ENCODE measurements around the gene TARS1. TPM values are rescaled to one million over a fixed set of nuclear protein-coding genes. Genes with fewer than 3 reads are reported as not detected.

Gene TARS1
- total RNA-seq, 1 experiment from 2014 or later: 417 TPM

DNA sequence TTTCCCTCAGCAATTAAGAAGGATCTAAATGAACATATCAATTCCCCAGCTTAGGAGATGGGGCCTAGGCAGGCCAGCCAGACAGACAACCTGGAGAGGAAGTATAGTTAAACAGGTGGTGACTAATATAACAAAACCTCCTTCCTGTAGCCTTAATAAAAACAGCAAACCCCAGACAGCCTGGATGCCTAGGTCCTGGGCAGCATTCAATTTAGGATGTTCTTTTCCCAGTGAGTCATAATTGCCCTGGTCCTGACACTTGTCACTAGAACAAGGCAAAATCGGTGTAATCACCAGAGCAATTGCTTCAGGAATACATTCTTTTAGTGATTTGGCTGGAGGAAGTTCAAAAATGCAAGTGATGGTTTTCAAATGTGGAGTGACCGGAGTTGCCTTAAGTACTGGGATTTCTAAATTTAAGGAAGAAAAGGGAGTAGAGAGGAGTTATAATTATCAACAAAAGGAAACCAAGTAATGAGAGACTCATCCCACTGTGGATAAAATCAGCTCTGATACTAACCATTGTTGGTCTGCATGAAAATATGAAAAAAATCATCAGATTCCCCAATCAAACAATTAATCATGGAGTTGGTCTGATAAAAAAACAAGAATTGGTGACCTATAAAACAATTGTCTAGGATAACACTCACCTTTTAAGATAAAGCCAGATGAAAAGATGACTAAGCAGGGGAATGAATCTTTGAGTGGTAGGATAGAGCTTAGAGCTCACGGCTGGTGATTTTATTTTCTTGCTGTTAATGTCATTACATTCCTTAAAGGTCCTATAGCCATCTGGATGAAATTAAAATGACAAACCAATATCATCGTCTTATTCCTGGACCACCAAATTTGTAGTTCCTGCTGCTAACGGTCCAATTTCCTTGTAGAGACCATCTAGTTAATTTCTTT lies 39.0 kb upstream of the TARS1 start:
- H3K23me2 ChIP-seq (ENCODE audit: insufficient read length, low read depth, low read length, poor library complexity, severe bottlenecking): no peaks in the 10 kb centered on the region
- no peak overlapping the region for H3K14ac ChIP-seq (ENCODE audit: insufficient read depth, low read length)
- Mint-ChIP-seq H3K9me3 (no peaks in the 10 kb centered on the region), H3K4me1 (peaks cover 9% of the 10 kb centered on the region in 2 experiments), H3K36me3 (ENCODE audit: insufficient read depth in 1 of 3, low read depth in 3 of 3) (no peaks in the 10 kb centered on the region), H3K27ac (peak overlapping the region in 1 of 3 experiments; percentile 17; a peak in 2 of 7 replicates), H3K4me3 (no peak overlapping the region), H3K27me3 (ENCODE audit: low read depth) (no peaks in the 10 kb centered on the region)
- H4K5ac ChIP-seq (ENCODE audit: insufficient read length, low read depth, low read length): no peak overlapping the region
- no peak overlapping the region for H4K91ac ChIP-seq (ENCODE audit: insufficient read length, low read depth, low read length)
- no peaks in the 10 kb centered on the region for H3K79me2 ChIP-seq (ENCODE audit: insufficient read depth, low read length)
- H3K4ac ChIP-seq (ENCODE audit: low read depth, low read length): no peak overlapping the region
- H3K18ac ChIP-seq (ENCODE audit: insufficient read length, low read depth, low read length): no peak overlapping the region
- H2BK15ac ChIP-seq (ENCODE audit: low read depth, low read length): no peak overlapping the region
- no peak overlapping the region for H3K9ac ChIP-seq (ENCODE audit: extremely low read depth, insufficient read length, low read length)
- no peaks in the 10 kb centered on the region for H3K27me3 ChIP-seq (ENCODE audit: insufficient read depth, low read length)
- no peaks in the 10 kb centered on the region for H3K9me3 ChIP-seq (ENCODE audit: control insufficient read depth, low read depth, low read length)
- no CpG with 5 or more reads among the region's 5 CpGs for WGBS (ENCODE audit: extremely low coverage, insufficient read length, low lambda C conversion rate)
- no peak overlapping the region for H4K8ac ChIP-seq (replicated peaks; ENCODE audit: insufficient read length, low read depth, low read length)
- no peak overlapping the region for H3K23ac ChIP-seq (ENCODE audit: insufficient read length, low read depth, low read length)
- no peak overlapping the region for H2AK5ac ChIP-seq (ENCODE audit: insufficient read length, low read length)
- no peak overlapping the region for H3K56ac ChIP-seq (ENCODE audit: insufficient read length, low read depth, low read length)
- DNase-seq: no peak
- H2BK20ac ChIP-seq (ENCODE audit: low read depth, low read length, poor library complexity, severe bottlenecking): no peak overlapping the region
- H3K4me2 ChIP-seq (ENCODE audit: insufficient read depth, insufficient read length, low read length): no peak overlapping the region
- no peak overlapping the region for H2BK5ac ChIP-seq (ENCODE audit: insufficient read length, low read length)
- no peak overlapping the region for H2BK12ac ChIP-seq (ENCODE audit: insufficient read length, low read depth, low read length)
- no peak overlapping the region for H3T11ph ChIP-seq (ENCODE audit: low read length)
- H2BK120ac ChIP-seq (ENCODE audit: low read depth, low read length, poor library complexity, severe bottlenecking): no peak overlapping the region
- TF ChIP-seq, protein P1, sequence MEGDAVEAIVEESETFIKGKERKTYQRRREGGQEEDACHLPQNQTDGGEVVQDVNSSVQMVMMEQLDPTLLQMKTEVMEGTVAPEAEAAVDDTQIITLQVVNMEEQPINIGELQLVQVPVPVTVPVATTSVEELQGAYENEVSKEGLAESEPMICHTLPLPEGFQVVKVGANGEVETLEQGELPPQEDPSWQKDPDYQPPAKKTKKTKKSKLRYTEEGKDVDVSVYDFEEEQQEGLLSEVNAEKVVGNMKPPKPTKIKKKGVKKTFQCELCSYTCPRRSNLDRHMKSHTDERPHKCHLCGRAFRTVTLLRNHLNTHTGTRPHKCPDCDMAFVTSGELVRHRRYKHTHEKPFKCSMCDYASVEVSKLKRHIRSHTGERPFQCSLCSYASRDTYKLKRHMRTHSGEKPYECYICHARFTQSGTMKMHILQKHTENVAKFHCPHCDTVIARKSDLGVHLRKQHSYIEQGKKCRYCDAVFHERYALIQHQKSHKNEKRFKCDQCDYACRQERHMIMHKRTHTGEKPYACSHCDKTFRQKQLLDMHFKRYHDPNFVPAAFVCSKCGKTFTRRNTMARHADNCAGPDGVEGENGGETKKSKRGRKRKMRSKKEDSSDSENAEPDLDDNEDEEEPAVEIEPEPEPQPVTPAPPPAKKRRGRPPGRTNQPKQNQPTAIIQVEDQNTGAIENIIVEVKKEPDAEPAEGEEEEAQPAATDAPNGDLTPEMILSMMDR (conservative IDR thresholded peaks at IDR 0.05): no peak
- H3K4me1 ChIP-seq (ENCODE audit: insufficient read depth, low read length): no peaks in the 10 kb centered on the region
- H2AFZ ChIP-seq (ENCODE audit: low read length): no peak overlapping the region
- no peaks in the 10 kb centered on the region for H3K79me1 ChIP-seq (ENCODE audit: insufficient read depth, low read depth, low read length, poor library complexity, severe bottlenecking)
- no peaks in the 10 kb centered on the region for H4K20me1 ChIP-seq (ENCODE audit: control insufficient read depth, insufficient read depth, insufficient read length)
- H3K27ac ChIP-seq (ENCODE audit: insufficient read length, low read depth, low read length): no peak overlapping the region
